Fibroblast of lung (primary cell): ENCODE measurements around the gene APBA2. TPM values are rescaled to one million over a fixed set of nuclear protein-coding genes. Genes with fewer than 3 reads are reported as not detected.

Source experiments
- DNase-seq, 2 donors: peaks; one replicate each; pipeline versions ENCODE4 v3.0.0 to v3.0.0-alpha.2; 2010; ENCODE audit warnings: low read depth in 2 of 2
- H2AFZ ChIP-seq: 2 replicates; pipeline ENCODE4 v1.5.1; 2012; ENCODE audit warnings: low read length, control low read depth, inconsistent platforms
- H3K27ac ChIP-seq: 2 replicates; pipeline ENCODE4 v1.5.1; 2011; ENCODE audit warnings: low read length, control low read depth; ENCODE audit not compliant: insufficient read depth
- H3K27me3 ChIP-seq: 2 replicates; pipeline ENCODE4 v1.5.1; 2011; ENCODE audit warnings: mild to moderate bottlenecking, low read length; ENCODE audit not compliant: control insufficient read depth, insufficient read depth
- H3K36me3 ChIP-seq: 2 replicates; pipeline ENCODE4 v1.5.1; 2011; ENCODE audit warnings: low read length; ENCODE audit not compliant: control insufficient read depth, insufficient read depth
- H3K4me1 ChIP-seq: 2 replicates; pipeline ENCODE4 v1.5.1; 2011; ENCODE audit warnings: low read length; ENCODE audit not compliant: control insufficient read depth, insufficient read depth; ENCODE audit errors: extremely low read depth
- H3K4me2 ChIP-seq: 2 replicates; pipeline ENCODE4 v1.5.1; 2011; ENCODE audit warnings: low read length, control low read depth; ENCODE audit not compliant: insufficient read depth; ENCODE audit errors: extremely low read depth
- H3K4me3 ChIP-seq, 4 experiments: fragments of 200-600 bp in 1 of 4; sonication (generic) in 1 of 4; replicated peaks in 1 of 4; 2 replicates each; pipeline ENCODE4 v1.5.1; 2011 to 2016; ENCODE audit warnings: low read length in 4 of 4, low read depth in 3 of 4, mild to moderate bottlenecking in 3 of 4, control low read depth in 2 of 4, inconsistent platforms in 1 of 4, mixed read lengths in 1 of 4; ENCODE audit not compliant: insufficient read depth in 1 of 4; ENCODE audit errors: control extremely low read depth in 1 of 4
- H3K79me2 ChIP-seq: 2 replicates; pipeline ENCODE4 v1.5.1; 2012; ENCODE audit warnings: mild to moderate bottlenecking, low read length, inconsistent platforms; ENCODE audit not compliant: control insufficient read depth, insufficient read depth
- H3K9ac ChIP-seq: 2 replicates; pipeline ENCODE4 v1.5.1; 2011; ENCODE audit warnings: mild to moderate bottlenecking, low read length, control low read depth; ENCODE audit not compliant: insufficient read depth
- H3K9me3 ChIP-seq: 2 replicates; pipeline ENCODE4 v1.5.1; 2012; ENCODE audit warnings: low read depth, low read length; ENCODE audit not compliant: control insufficient read depth, insufficient read depth
- H4K20me1 ChIP-seq: 2 replicates; pipeline ENCODE4 v1.5.1; 2011; ENCODE audit warnings: low read length; ENCODE audit not compliant: control insufficient read depth, insufficient read depth; ENCODE audit errors: extremely low read depth
- EZH2 ChIP-seq: IDR thresholded peaks from 2 replicates; pipeline ENCODE4 v1.5.1; 2012; ENCODE audit warnings: low read length, control low read depth, mild to moderate bottlenecking; ENCODE audit errors: missing control alignments
- polyA plus RNA-seq, 2 donors: library from polyadenylated mRNA; depleted of rRNA in 1 of 2; stranded (reverse) in 1 of 2; unstranded in 1 of 2; fragments of >200 nt; gene quantifications; 2 replicates each; pipeline ENCODE4 v1.2.1, GENCODE V29; 2011 to 2012; ENCODE audit warnings: missing spikeins in 1 of 2
- total RNA-seq: library from RNA; depleted of rRNA; stranded (reverse); fragments of >200 nt; gene quantifications from 2 replicates; pipeline ENCODE4 v1.2.1, GENCODE V29; 2014
- TF ChIP-seq, protein P1 (sequence below), 2 donors: IDR thresholded peaks in 1 of 2; conservative IDR thresholded peaks in 1 of 2; 1 replicate in 1 of 2; 2 replicates in 1 of 2; pipeline ENCODE4 v1.5.1; 2011 to 2012; ENCODE audit warnings: low read length in 2 of 2, control low read depth in 1 of 2, inconsistent platforms in 1 of 2, low read depth in 1 of 2, mild to moderate bottlenecking in 1 of 2

Gene APBA2
- total and polyA plus RNA-seq, 2 donors (not counting 1 experiment from before 2014, with no cell fraction given): 9.5 to 20.3 TPM

DNA sequence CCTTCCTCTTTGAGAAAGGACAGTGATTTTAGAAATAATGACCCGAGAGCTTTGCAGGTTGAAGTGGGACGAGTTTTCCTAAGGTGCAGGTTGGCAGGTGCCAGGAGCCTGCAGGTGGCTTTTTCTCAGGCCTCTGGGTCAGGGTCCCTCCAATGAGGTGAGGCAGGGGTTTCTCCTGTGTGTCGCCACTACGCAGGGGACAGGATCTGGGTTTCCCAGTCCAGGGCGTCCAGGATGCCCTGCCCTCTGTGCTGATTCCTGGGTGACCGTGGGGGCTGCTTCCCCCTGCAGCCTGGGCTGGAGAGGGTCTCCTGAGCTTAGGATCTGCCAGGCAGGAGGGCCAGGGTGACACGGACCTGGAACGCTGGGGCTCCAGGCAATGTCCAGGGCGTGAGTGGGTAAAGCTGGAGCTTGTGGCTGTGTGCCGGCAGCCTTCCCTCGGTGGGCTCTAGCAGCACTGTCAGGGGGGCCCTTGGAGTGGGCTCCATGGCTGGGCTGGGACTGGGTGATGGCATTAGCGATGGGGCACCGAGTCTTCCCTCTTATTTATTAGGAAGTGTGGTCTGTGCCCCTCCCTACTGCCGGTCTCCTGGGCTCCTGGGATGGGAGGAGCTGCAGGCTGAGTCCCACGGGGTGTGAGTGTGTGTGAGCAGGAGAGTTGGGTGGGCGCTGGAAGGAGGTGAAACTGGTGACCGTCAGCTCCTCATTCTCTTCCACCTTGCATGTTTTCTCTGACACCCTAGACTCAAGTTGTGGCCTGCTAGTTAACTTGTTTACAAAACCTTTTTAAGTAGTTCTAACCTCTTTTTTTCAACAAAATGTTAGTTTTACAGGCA, 1.8 kb downstream of the APBA2 start:
- no peak overlapping the region for H3K27ac ChIP-seq
- no peak for DNase-seq
- no peaks in the 10 kb centered on the region for H3K9me3 ChIP-seq
- TF ChIP-seq, protein P1, sequence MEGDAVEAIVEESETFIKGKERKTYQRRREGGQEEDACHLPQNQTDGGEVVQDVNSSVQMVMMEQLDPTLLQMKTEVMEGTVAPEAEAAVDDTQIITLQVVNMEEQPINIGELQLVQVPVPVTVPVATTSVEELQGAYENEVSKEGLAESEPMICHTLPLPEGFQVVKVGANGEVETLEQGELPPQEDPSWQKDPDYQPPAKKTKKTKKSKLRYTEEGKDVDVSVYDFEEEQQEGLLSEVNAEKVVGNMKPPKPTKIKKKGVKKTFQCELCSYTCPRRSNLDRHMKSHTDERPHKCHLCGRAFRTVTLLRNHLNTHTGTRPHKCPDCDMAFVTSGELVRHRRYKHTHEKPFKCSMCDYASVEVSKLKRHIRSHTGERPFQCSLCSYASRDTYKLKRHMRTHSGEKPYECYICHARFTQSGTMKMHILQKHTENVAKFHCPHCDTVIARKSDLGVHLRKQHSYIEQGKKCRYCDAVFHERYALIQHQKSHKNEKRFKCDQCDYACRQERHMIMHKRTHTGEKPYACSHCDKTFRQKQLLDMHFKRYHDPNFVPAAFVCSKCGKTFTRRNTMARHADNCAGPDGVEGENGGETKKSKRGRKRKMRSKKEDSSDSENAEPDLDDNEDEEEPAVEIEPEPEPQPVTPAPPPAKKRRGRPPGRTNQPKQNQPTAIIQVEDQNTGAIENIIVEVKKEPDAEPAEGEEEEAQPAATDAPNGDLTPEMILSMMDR (conservative IDR thresholded peaks at IDR 0.05 in 1 of 2, IDR thresholded peaks at IDR 0.05 in 1 of 2; ENCODE audit: low read depth in 1 of 2, low read length in 2 of 2): no peak
- no peak for TF ChIP-seq EZH2
- no peaks in the 10 kb centered on the region for H3K27me3 ChIP-seq
- H3K36me3 ChIP-seq: no peaks in the 10 kb centered on the region
- no peak overlapping the region for H2AFZ ChIP-seq
- H3K79me2 ChIP-seq: no peaks in the 10 kb centered on the region
- no peak overlapping the region for H3K9ac ChIP-seq
- peaks cover 4% of the 10 kb centered on the region for H3K4me1 ChIP-seq
- no peak overlapping the region for H3K4me2 ChIP-seq
- peak overlapping the region in 1 of 4 experiments; percentile 62 for H3K4me3 ChIP-seq
- H4K20me1 ChIP-seq: no peaks in the 10 kb centered on the region

DNA sequence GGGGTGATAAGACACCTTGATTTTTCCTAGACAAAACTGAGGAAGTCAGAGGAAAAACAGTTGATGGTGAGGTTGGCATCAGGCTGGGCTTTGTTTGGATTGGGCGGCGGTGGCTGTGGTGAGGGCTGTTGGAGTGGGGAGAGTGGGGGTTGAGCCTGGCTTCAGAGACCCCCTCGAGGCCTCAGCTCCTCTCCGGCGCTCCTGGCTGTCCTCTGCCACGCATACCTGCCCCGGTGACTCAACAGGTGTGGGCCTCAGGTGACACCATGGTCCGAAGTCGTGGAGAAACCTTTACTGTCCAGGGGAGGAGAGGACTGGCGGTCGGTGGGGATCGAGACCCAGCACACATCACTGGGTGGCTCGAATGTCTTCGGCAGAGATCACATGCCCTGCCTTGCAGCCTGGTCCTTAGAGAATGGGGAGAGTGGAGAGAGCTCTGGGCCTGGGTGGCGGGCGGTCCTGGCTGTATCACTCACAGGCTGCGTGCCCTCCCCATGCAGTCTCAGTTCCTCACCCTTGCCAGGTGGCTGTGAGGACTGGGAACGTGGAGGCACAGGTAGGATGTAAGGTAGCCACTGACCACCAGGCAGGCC, 2.6 kb downstream of the APBA2 start:
- Histone ChIP-seq H3K27ac (no peak overlapping the region), H2AFZ (no peak overlapping the region), H4K20me1 (no peaks in the 10 kb centered on the region), H3K27me3 (no peaks in the 10 kb centered on the region), H3K4me3 (no peak overlapping the region), H3K9me3 (no peaks in the 10 kb centered on the region), H3K36me3 (no peaks in the 10 kb centered on the region), H3K9ac (no peak overlapping the region), H3K4me1 (peaks cover 4% of the 10 kb centered on the region), H3K79me2 (no peaks in the 10 kb centered on the region), H3K4me2 (no peak overlapping the region)
- DNase-seq: no peak
- no peak for TF ChIP-seq EZH2
- TF ChIP-seq, protein P1 (conservative IDR thresholded peaks at IDR 0.05 in 1 of 2, IDR thresholded peaks at IDR 0.05 in 1 of 2; ENCODE audit: low read depth in 1 of 2, low read length in 2 of 2): no peak

DNA sequence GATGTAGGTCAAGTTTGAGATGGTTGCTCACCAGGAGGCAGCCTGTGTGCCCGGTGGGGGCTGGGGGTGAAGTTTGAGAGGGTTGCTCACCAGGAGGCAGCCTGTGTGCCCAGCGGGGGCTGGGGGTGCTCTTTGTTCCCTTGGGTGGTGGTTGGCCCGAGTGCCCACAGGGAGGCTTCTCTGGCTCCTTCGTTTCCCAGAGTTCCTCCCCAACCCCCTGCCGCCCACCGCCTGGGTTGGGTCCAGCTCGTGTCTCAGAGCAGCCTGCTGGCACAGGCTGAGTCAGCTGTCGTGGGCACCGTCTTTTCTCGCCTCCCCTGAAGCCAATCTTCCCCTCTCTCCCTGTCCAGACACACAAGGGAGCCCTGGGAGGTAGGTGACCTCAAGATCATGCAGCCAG, 3.1 kb downstream of the APBA2 start:
- Histone ChIP-seq H3K4me1 (peaks cover 4% of the 10 kb centered on the region), H3K27me3 (no peaks in the 10 kb centered on the region), H3K79me2 (no peaks in the 10 kb centered on the region), H3K4me2 (no peak overlapping the region), H3K36me3 (no peaks in the 10 kb centered on the region), H3K27ac (no peak overlapping the region), H3K9ac (no peak overlapping the region), H3K4me3 (no peak overlapping the region), H4K20me1 (no peaks in the 10 kb centered on the region), H3K9me3 (no peaks in the 10 kb centered on the region), H2AFZ (no peak overlapping the region)
- TF ChIP-seq, protein P1 (conservative IDR thresholded peaks at IDR 0.05 in 1 of 2, IDR thresholded peaks at IDR 0.05 in 1 of 2; ENCODE audit: low read depth in 1 of 2, low read length in 2 of 2): no peak
- no peak for TF ChIP-seq EZH2
- DNase-seq: no peak
